Gastrocnemius medialis (tissue), 4 donors: ENCODE data around the gene FANCB.

Experiments
- POLR2A ChIP-seq, 2 donors: fragments of 450-650 bp; IDR thresholded peaks; one replicate each; pipeline ENCODE4 v1.6.1; 2017; ENCODE audit warnings: antibody characterized with exemption in 2 of 2, mild to moderate bottlenecking in 2 of 2, moderate library complexity in 2 of 2
- TF ChIP-seq, protein P1 (sequence below), 5 experiments: fragments of 450-650 bp in 3 of 5; fragments of 200-600 bp in 2 of 5; sonication (generic) in 2 of 5; IDR thresholded peaks in 4 of 5; conservative IDR thresholded peaks in 1 of 5; 1 replicate in 4 of 5; 2 replicates in 1 of 5; pipeline ENCODE4 v1.5.1; 2016 to 2019; ENCODE audit warnings: antibody characterized with exemption in 5 of 5, mild to moderate bottlenecking in 3 of 5, moderate library complexity in 3 of 5

DNA sequence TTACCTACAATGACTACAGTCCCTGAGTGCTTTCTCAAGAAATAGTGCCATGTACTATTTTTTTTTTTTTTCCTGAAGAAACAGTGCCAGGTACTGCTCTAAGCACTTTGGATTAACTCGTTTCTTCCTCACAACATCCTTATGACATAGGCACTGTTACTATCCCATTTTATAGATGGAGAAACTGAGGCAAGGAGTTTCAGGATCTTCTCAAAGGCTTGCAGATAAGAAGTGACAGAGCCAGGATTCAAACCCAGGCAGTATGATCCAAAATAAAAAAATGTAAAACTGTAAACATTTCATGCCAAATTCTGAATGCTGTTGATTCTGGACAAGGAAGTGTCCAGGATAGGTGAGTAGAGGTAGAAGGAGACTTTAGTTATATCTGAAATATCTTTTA, 1.1 kb downstream of the FANCB start:
- no peak for TF ChIP-seq POLR2A (IDR thresholded peaks at IDR 0.05)
- TF ChIP-seq, protein P1, sequence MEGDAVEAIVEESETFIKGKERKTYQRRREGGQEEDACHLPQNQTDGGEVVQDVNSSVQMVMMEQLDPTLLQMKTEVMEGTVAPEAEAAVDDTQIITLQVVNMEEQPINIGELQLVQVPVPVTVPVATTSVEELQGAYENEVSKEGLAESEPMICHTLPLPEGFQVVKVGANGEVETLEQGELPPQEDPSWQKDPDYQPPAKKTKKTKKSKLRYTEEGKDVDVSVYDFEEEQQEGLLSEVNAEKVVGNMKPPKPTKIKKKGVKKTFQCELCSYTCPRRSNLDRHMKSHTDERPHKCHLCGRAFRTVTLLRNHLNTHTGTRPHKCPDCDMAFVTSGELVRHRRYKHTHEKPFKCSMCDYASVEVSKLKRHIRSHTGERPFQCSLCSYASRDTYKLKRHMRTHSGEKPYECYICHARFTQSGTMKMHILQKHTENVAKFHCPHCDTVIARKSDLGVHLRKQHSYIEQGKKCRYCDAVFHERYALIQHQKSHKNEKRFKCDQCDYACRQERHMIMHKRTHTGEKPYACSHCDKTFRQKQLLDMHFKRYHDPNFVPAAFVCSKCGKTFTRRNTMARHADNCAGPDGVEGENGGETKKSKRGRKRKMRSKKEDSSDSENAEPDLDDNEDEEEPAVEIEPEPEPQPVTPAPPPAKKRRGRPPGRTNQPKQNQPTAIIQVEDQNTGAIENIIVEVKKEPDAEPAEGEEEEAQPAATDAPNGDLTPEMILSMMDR (IDR thresholded peaks at IDR 0.05 in 4 of 5, conservative IDR thresholded peaks at IDR 0.05 in 1 of 5): no peak
